GM12891 (cell line): ENCODE results near the gene CMIP.

Source experiments
- DNase-seq: peaks from one replicate; pipeline ENCODE4 v3.0.0; 2011; ENCODE audit warnings: low spot score; ENCODE audit not compliant: insufficient read length
- FAIRE-seq: peaks from 2 replicates; lab custom pipeline; 2011; peaks lifted over from hg19 to GRCh38; lab: Jason Lieb, UNC
- PAX5 ChIP-seq: IDR thresholded peaks from 2 replicates; pipeline ENCODE4 v1.6.1; 2011; ENCODE audit warnings: low read length, moderate library complexity, mild to moderate bottlenecking; ENCODE audit not compliant: insufficient read depth, severe bottlenecking
- POLR2A ChIP-seq: IDR thresholded peaks from 2 replicates; pipeline ENCODE4 v1.6.1; 2011; ENCODE audit warnings: low read depth, low read length, control low read depth
- POLR2AphosphoS5 ChIP-seq: IDR thresholded peaks from 2 replicates; pipeline ENCODE4 v1.6.1; 2011; ENCODE audit warnings: low read depth, low read length, control low read depth
- POU2F2 ChIP-seq: IDR thresholded peaks from 2 replicates; pipeline ENCODE4 v1.6.1; 2011; ENCODE audit warnings: low read depth, mild to moderate bottlenecking, control low read depth, low read length, moderate library complexity
- SPI1 ChIP-seq: IDR thresholded peaks from 2 replicates; pipeline ENCODE4 v1.6.1; 2011; ENCODE audit warnings: low read depth, low read length, control low read depth
- TAF1 ChIP-seq: IDR thresholded peaks from 2 replicates; pipeline ENCODE4 v1.6.1; 2011; ENCODE audit warnings: low read depth, low read length, control low read depth

Gene CMIP

GRCh38 chr16:81551821-81552304, 107.3 kb downstream of the CMIP start:
- TF ChIP-seq SPI1 (no peak), POU2F2 (no peak), POLR2A (no peak), TAF1 (no peak), PAX5 (no peak), POLR2AphosphoS5 (no peak)
- FAIRE-seq, result no peak
- no peak for DNase-seq

DNA sequence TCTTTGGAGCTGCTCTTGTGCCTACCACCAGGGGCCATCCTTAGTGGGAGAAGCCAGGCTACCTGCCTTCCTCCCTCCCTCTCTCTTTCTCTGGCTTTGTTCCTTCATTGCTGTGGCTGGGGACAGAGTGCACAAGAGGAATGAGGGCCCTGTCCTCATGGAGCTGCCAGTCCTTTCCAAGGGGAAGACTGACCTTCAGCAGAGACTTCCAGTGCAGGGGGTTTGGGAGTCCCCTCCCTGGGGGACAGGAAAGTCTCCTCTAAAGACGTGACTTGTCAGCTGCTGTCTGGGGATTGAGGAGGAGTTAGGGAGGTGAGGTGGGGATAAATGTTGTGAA, 108.1 kb downstream of the CMIP start:
- no peak for DNase-seq
- TF ChIP-seq POLR2A (no peak), SPI1 (no peak), TAF1 (no peak), PAX5 (no peak), POLR2AphosphoS5 (no peak), POU2F2 (no peak)
- FAIRE-seq, result no peak

DNA sequence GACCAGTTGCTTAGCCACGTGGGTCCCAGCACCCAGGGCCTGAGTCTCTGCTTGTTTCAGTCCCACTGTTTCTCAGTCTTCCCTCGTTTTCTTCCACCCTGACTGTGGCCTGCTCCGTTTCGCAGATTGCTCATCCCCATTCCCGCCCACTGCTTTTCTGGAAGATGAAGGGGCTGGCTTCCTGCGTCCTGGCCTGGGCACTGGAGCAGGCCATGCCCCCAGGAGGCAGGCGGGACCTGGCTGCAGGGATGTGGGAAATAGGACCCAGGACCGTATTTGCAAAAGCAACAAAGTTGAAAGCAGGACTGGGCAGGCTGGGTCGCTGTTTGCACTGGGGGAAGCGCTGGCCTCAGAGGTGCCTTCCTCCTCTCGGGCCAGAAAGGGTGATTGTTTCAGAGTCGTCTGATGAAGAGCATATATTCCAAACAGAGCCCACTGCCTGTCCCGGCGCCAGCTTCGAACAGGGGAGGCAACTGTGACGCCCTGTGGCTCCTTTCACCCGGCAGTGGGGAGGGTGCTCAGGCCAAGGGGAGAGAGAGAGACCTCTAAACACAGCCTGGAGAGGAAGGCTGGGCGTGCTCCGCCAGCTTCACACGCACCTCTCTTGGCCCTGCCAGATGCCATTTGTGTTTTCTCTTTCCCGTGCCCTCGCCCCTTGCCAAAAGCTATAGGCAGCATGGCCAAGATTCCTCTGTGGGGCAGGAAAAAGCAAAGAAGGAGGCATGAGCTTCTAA, 108.6 kb downstream of the CMIP start:
- FAIRE-seq (no peak), DNase-seq (no peak)
- TF ChIP-seq SPI1, result no peak
- no peak for TF ChIP-seq PAX5
- TF ChIP-seq POLR2A, result no peak
- TF ChIP-seq POU2F2, result no peak
- TF ChIP-seq TAF1, result no peak
- no peak for TF ChIP-seq POLR2AphosphoS5

GRCh38 chr16:81553814-81554675, 109.4 kb downstream of the CMIP start:
- DNase-seq, result no peak
- no peak for TF ChIP-seq PAX5
- no peak for TF ChIP-seq POU2F2
- TF ChIP-seq POLR2AphosphoS5, result no peak
- TF ChIP-seq TAF1, result no peak
- TF ChIP-seq POLR2A, result no peak
- TF ChIP-seq SPI1, result no peak
- no peak for FAIRE-seq

GRCh38 chr16:81554979-81555378, 110.4 kb downstream of the CMIP start:
- TF ChIP-seq PAX5, result no peak
- no peak for TF ChIP-seq POU2F2
- no peak for TF ChIP-seq POLR2A
- TF ChIP-seq TAF1, result no peak
- no peak for TF ChIP-seq POLR2AphosphoS5
- TF ChIP-seq SPI1, result no peak
- DNase-seq (no peak), FAIRE-seq (no peak)

DNA sequence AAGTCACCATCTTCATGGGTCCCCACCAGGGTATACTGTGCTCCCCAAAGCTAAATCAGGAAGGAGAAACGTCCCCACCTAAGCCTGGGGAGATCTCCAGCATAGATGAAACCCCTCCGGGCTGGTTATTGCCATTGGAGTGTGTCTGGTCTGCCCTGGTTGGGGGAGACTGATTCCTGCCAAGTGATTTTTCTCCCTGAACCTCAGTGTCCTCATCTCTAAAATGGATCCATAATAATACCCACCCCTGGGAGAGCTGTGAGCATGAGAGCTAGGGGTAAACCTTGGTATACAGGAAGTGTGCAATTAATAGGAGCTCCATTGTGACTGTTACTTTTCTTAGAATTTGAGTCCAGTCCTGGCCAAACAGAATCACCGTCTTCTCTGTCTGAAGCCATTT, 111.1 kb downstream of the CMIP start:
- TF ChIP-seq POU2F2, result no peak
- no peak for TF ChIP-seq PAX5
- no peak for TF ChIP-seq POLR2A
- TF ChIP-seq SPI1, result no peak
- no peak for TF ChIP-seq TAF1
- TF ChIP-seq POLR2AphosphoS5, result no peak
- FAIRE-seq (no peak), DNase-seq (no peak)

DNA sequence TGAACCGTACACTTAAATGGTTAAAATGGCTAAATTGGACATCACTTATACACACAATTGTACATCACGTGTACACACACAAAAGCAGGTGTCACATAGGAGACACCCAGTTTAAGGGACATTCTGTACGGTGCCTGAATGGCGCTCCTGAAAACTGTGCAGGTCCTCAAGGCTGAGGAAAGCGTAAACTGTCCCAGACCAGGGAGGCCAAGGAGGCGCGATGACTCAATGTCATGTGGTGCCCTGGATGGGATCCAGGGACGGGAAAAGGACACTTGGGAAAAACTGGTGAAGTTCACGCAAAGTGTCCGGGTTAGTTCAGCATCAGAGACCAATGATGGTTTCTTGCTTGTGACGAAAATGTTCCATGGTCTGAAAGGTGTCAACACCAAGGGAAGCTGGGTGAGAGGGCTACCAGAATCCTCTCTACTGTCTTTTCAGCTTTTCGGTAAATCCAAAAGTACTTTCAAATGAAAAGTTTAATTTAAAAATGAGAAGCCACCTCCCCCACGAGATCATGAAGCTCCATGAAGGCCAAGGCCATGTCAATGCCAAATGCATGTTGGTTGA, 112.2 kb downstream of the CMIP start:
- FAIRE-seq (no peak), DNase-seq (no peak)
- TF ChIP-seq POLR2A, result no peak
- TF ChIP-seq SPI1, result no peak

- TF ChIP-seq POLR2AphosphoS5, result no peak
- no peak for TF ChIP-seq PAX5
- TF ChIP-seq SPI1, result no peak
- no peak for TF ChIP-seq POLR2A
- TF ChIP-seq TAF1, result no peak
- no peak for TF ChIP-seq POU2F2
- no peak for FAIRE-seq
Observed at GRCh38 chr16:81558077-81558443, 113.5 kb downstream of the CMIP start.

DNA sequence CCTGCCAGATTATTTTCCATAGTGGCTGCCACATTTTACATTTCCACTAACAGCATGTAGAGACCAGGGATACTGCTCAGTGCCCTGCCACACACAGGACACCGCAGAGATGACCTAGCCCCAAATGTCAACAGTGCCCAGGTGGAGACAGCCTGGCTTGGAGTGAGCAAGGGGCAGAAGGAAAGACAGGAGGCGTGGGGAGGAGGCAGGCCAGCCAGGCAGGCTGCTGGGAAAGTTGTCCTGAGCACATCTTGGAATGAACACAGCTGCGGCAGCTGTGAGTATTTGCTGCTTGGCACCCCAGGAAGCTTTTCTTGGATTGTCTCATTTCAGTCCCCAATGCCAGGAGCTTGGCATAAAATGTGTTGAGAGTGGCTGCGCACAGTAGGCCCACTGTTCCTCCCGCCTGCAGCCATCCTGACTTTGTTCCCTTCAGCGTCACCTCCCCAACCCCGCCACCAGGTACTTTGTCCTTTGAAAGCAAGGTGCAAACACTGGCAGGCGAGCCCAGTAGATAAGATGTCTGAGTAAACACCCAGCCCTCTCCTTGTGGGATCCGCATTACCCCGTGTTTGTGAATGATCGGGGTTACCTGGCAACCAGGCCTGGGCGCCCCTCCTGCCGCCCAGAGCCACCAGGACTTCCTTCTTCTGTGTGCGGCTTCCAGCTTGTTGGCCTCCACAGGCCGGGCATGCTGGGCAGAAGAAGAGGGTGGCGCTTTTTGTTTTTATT, 114.0 kb downstream of the CMIP start:
- no peak for TF ChIP-seq POLR2AphosphoS5
- FAIRE-seq (no peak), DNase-seq (no peak)

More at GRCh38 chr16:81558077-81558443, 113.5 kb downstream of the CMIP start:
- no peak for DNase-seq

DNA sequence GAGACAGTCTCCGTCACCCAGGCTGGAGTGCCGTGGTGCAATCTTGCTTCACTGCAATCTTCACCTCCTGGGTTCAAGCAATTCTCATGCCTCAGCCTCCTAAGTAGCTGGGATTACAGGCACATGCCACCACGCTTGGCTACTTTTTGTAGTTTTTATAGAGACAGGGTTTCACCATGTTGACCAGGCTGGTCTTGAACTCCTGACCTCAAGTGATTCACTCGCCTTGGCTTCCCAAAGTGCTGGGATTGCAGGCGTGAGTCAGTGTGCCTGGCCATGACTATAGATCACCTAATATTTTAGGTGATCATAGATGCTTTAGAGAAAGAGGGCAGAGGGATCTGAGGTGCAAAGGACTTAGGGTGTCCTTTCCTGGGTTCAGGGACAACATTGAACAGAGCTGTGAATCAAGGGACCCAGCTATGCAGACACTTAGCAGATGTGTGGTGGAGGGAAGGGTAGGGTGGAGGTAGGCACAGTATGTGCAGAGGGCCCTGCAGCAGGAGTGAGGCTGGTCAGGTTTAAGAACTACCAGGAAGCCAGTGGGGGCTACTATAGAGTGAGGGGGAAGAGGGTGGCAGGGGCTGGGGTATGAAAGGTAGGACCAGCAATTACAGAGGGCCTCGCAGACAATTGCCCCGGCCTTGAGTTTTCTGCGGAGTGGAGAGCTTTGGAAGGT, 116.5 kb downstream of the CMIP start:
- FAIRE-seq (no peak), DNase-seq (no peak)

More for the DNA sequence above, 116.5 kb downstream of the CMIP start:
- no peak for TF ChIP-seq POLR2AphosphoS5
- no peak for TF ChIP-seq PAX5
